Activated T-cell treated with anti-CD3 and anti-CD28 coated beads, Interleukin-2, amount 50 U/mL, for 4 hours (primary cell): ENCODE results near the gene ZNF513. TPM values are rescaled to one million over a fixed set of nuclear protein-coding genes. Genes with fewer than 3 reads are reported as not detected.
A peak's percentile ranks its signal among the peaks of the same experiment; 100 is the strongest.
"Not testable (repeated sequence)": the region's sequence is repeated elsewhere in the genome, so short reads cannot be mapped to it uniquely, and the experiment has no call there.

ENCODE experiments used
- ATAC-seq, 2 donors: fragments of 200-7000 bp; cut with Tn5 transposase; one replicate each; pipeline ENCODE4 v1.10.0; 2021
- DNase-seq: peaks from one replicate; pipeline ENCODE4 v3.0.0-alpha.2; 2020
- H3K27me3 Mint-ChIP-seq: one replicate; pipeline ENCODE4 v1.8.0; 2021; ENCODE audit warnings: low read depth, mixed read lengths
- H3K36me3 Mint-ChIP-seq: one replicate; pipeline ENCODE4 v1.8.0; 2022; ENCODE audit warnings: mixed read lengths; ENCODE audit not compliant: insufficient read depth
- H3K4me1 Mint-ChIP-seq: one replicate; pipeline ENCODE4 v1.8.0; 2021; ENCODE audit warnings: low read depth, mixed read lengths
- H3K4me3 Mint-ChIP-seq: one replicate; pipeline ENCODE4 v1.8.0; 2021; ENCODE audit warnings: mild to moderate bottlenecking, moderate library complexity, mixed read lengths
- H3K9me3 Mint-ChIP-seq: one replicate; pipeline ENCODE4 v1.8.0; 2021; ENCODE audit warnings: mixed read lengths
- total RNA-seq, 3 donors: library from RNA; stranded (reverse); gene quantifications; one replicate each; pipeline ENCODE4 v1.2.1, GENCODE V29; 2021

The ZNF513 gene
- total RNA-seq, 3 donors from 2014 or later = 8.4 to 11.0 (median 10.4) TPM

DNA sequence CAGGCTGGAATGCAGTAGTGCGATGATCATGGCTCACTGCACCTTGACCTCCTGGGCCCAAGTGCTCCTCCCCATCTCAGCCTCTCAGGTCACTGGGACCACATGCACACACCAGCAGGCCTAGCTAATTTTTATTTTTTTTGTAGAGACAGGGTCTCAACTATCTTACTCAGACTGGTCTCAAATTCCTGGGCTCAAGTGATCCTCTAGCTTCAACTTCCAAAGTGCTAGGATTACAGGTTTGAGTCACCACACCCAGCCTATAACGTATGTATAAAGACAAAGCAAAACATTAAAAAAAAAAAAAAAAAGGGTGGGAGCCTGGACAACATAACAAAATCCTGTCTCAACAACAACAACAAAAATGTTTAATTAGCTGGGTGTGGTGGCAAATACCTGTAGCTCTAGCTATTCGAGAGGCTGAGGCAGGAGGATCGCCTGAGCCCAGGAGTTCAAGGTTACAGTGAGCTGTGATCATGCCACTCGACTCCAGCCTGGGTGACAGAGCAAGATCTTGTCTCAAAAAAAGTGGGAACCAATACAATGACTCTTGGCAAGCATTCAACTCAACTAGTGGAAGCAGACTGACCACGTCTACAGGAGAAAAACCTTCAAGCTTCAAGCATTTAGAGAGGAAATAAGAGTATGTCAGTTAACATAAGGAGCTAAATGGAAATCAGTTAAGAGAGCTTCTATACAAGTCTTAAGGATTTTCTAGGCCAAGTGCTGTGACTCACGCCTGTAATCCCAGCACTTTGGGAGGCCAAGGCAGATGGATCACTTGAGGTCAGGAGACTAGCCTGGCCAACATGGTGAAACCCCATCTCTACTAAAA lies 26.6 kb downstream of the ZNF513 start:
- DNase-seq (no peak), ATAC-seq (no peak)
- H3K27me3 Mint-ChIP-seq = no peaks in the 10 kb centered on the region
- no peaks in the 10 kb centered on the region for H3K9me3 Mint-ChIP-seq
- H3K4me3 Mint-ChIP-seq = peak overlapping the region; percentile 51
- peaks cover 14% of the 10 kb centered on the region for H3K36me3 Mint-ChIP-seq
- peaks cover 52% of the 10 kb centered on the region for H3K4me1 Mint-ChIP-seq

DNA sequence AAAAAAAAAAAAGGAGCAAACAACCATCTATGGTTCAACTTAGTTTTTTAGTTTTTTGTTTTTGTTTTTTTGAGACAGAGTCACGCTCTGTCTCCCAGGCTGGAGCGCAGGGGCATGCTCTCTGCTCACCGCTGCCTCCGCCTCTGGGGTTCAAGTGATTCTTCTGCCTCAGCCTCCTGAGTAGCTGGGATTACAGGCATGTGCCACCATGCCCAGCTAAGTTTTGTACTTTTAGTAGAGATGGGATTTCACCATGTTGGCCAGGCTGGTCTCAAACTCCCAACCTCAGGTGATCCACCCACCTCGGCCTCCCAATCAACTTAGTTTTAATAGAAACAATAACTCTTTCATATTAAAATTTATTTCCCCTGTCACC lies 27.2 kb downstream of the ZNF513 start:
- Mint-ChIP-seq H3K36me3 (peaks cover 14% of the 10 kb centered on the region), H3K4me1 (peaks cover 49% of the 10 kb centered on the region)
- ATAC-seq, H3K4me3 Mint-ChIP-seq, DNase-seq, H3K27me3 Mint-ChIP-seq, H3K9me3 Mint-ChIP-seq: not testable (repeated sequence)

- Mint-ChIP-seq H3K9me3 (no peaks in the 10 kb centered on the region), H3K4me1 (peaks cover 47% of the 10 kb centered on the region), H3K4me3 (peak overlapping the region; percentile 37), H3K36me3 (peaks cover 16% of the 10 kb centered on the region), H3K27me3 (no peaks in the 10 kb centered on the region)
- no peak for DNase-seq
- peak; percentile 43 to 49 for ATAC-seq
Observed at GRCh38 chr2:27351802-27352598, 28.5 kb downstream of the ZNF513 start.

DNA sequence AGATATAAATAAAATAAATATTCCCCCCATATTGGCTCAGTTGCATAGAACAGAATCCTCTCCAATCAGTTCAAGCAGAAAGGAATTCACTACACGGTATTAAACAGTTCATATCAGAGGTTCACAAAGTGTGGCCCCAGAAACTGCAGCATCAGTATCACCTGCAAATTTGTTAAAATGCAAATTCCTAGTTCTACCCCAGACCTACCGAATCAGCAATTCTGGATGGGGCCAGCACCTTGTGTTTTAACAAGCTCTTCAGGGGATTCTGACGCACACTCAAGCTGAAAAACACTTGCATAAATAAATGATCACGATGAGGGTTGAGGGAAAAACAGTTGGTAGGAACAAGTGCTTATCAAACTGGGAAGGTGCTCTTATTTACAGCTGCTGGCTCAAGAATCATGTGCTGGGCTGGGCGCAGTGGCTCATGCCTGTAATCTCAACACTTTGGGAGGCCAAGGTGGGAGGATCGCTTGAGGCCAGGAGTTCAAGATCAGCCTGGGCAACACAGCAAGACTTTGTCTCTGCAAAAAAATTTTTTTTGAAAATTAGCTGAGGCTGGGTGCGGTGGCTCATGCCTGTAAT lies 30.3 kb downstream of the ZNF513 start:
- H3K9me3 Mint-ChIP-seq = no peaks in the 10 kb centered on the region
- no peaks in the 10 kb centered on the region for H3K27me3 Mint-ChIP-seq
- H3K4me3 Mint-ChIP-seq = no peak overlapping the region
- H3K4me1 Mint-ChIP-seq = peaks cover 42% of the 10 kb centered on the region
- peaks cover 15% of the 10 kb centered on the region for H3K36me3 Mint-ChIP-seq
- DNase-seq = no peak
- ATAC-seq = no peak

- DNase-seq (no peak), ATAC-seq (no peak)
- Mint-ChIP-seq H3K27me3 (no peaks in the 10 kb centered on the region), H3K9me3 (no peaks in the 10 kb centered on the region), H3K4me1 (peaks cover 29% of the 10 kb centered on the region), H3K4me3 (no peak overlapping the region), H3K36me3 (peaks cover 17% of the 10 kb centered on the region)
Observed at GRCh38 chr2:27347641-27348040, 32.9 kb downstream of the ZNF513 start.

- DNase-seq = no peak
- no peaks in the 10 kb centered on the region for H3K9me3 Mint-ChIP-seq
- H3K27me3 Mint-ChIP-seq = no peaks in the 10 kb centered on the region
- no peak overlapping the region for H3K4me3 Mint-ChIP-seq
- no peak for ATAC-seq
- H3K36me3 Mint-ChIP-seq = peaks cover 25% of the 10 kb centered on the region
- H3K4me1 Mint-ChIP-seq = no peaks in the 10 kb centered on the region
Observed at GRCh38 chr2:27336173-27336572, 44.4 kb downstream of the ZNF513 start.

DNA sequence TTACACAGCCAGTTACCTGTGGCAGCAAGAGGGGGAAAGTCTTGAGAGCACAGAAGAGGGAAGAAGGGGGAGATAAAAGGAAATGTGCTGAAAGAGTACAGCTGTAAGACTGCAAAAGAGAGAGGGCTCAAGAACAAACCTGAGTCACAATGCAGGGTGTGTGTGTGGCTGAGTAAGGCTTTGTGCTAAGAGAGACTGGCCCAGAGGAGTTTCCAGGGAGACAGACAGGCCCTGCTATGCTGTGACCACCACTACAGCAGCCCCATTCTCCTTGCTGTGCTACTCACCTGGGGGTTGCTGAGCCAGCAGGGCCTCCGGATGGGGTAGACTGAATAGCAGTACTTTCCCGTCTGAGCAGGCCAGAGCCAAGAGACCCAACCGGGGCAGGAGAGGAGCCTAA lies 45.2 kb downstream of the ZNF513 start:
- H3K4me3 Mint-ChIP-seq = no peak overlapping the region
- peaks cover 28% of the 10 kb centered on the region for H3K36me3 Mint-ChIP-seq
- no peaks in the 10 kb centered on the region for H3K9me3 Mint-ChIP-seq
- DNase-seq (no peak), ATAC-seq (no peak)
- H3K27me3 Mint-ChIP-seq = no peaks in the 10 kb centered on the region
- no peaks in the 10 kb centered on the region for H3K4me1 Mint-ChIP-seq

Other genes with a start within 250 kb of the ZNF513 start
- gene PREB, start 246.1 kb downstream of the ZNF513 start, total RNA-seq = 100 to 1,000 TPM in 2 of 3 donors, 10 to 100 TPM in 1; 98.0 to 119 (median 106) TPM
- gene PRR30, start 241.3 kb downstream of the ZNF513 start, total RNA-seq = not detected
- gene TCF23, start 231.7 kb downstream of the ZNF513 start, total RNA-seq = not detected
- 10 to 100 TPM; 84.1 to 91.7 (median 85.1) TPM for gene ATRAID, start 168.7 kb downstream of the ZNF513 start, total RNA-seq
- 100 to 1,000 TPM; 128 to 143 (median 141) TPM for gene SLC5A6, start 168.5 kb downstream of the ZNF513 start, total RNA-seq
- 100 to 1,000 TPM; 162 to 201 (median 185) TPM for gene CAD, start 163.4 kb downstream of the ZNF513 start, total RNA-seq
- gene SLC30A3, start 117.7 kb downstream of the ZNF513 start, total RNA-seq = under 1 TPM; 0.15 to 0.43 (median 0.18) TPM
- gene DNAJC5G, start 105.3 kb downstream of the ZNF513 start, total RNA-seq = not detected
- gene TRIM54, start 98.3 kb downstream of the ZNF513 start, total RNA-seq = under 1 TPM; 0.21 to 0.40 (median 0.22) TPM
- gene UCN, start 72.3 kb downstream of the ZNF513 start, total RNA-seq = 1 to 10 TPM in 1 of 3 donors, under 1 TPM in 2; 0.71 to 1.1 (median 0.78) TPM
- 10 to 100 TPM; 84.6 to 89.4 (median 87.5) TPM for gene MPV17, start 57.6 kb downstream of the ZNF513 start, total RNA-seq
- gene GTF3C2, start 24.0 kb downstream of the ZNF513 start, total RNA-seq = 100 to 1,000 TPM; 102 to 110 (median 107) TPM
- 10 to 100 TPM; 63.4 to 69.8 (median 65.0) TPM for gene EIF2B4, start 10.4 kb downstream of the ZNF513 start, total RNA-seq
- gene SNX17, start 10.1 kb downstream of the ZNF513 start, total RNA-seq = 100 to 1,000 TPM; 117 to 125 (median 123) TPM
- 100 to 1,000 TPM; 177 to 208 (median 186) TPM for gene PPM1G, start 28.9 kb upstream of the ZNF513 start, total RNA-seq
- gene NRBP1, start 47.9 kb upstream of the ZNF513 start, total RNA-seq = 100 to 1,000 TPM in 1 of 3 donors, 10 to 100 TPM in 2; 99.0 to 103 (median 99.4) TPM
- 1 to 10 TPM; 4.8 to 5.4 (median 5.2) TPM for gene KRTCAP3, start 61.6 kb upstream of the ZNF513 start, total RNA-seq
- gene IFT172, start 109.0 kb upstream of the ZNF513 start, total RNA-seq = 1 to 10 TPM; 5.2 to 7.5 (median 6.7) TPM
- under 1 TPM in 1 of 3 donors, not detected in 2; 0.11 TPM for gene FNDC4, start 114.5 kb upstream of the ZNF513 start, total RNA-seq
- gene GCKR, start 116.1 kb upstream of the ZNF513 start, total RNA-seq = not detected
- 10 to 100 TPM; 13.6 to 16.6 (median 16.4) TPM for gene ZNF512, start 202.3 kb upstream of the ZNF513 start, total RNA-seq
- gene CCDC121, start 248.3 kb upstream of the ZNF513 start, total RNA-seq = under 1 TPM; 0.11 to 0.27 (median 0.25) TPM
- 10 to 100 TPM; 66.5 to 76.6 (median 69.4) TPM for gene GPN1, start 248.3 kb upstream of the ZNF513 start, total RNA-seq